Neuronal stem cell (in vitro differentiated cells): ENCODE results near the gene ACSL1.

Experiments
- DNase-seq: peaks from one replicate; pipeline ENCODE4 v3.0.0-alpha.2; 2013; ENCODE audit warnings: low spot score
- H2AFZ ChIP-seq: one replicate; pipeline ENCODE4 v1.6.1; 2013; ENCODE audit warnings: mild to moderate bottlenecking, low read length, inconsistent platforms
- H2AK5ac ChIP-seq: 2 replicates; pipeline ENCODE4 v1.6.1; 2013; ENCODE audit warnings: low read depth, mild to moderate bottlenecking, inconsistent platforms, low read length, moderate library complexity, mixed read lengths
- H2BK120ac ChIP-seq: 2 replicates; pipeline ENCODE4 v1.6.1; 2013; ENCODE audit warnings: low read depth, mild to moderate bottlenecking, inconsistent platforms, low read length, moderate library complexity, mixed read lengths
- H2BK12ac ChIP-seq: one replicate; pipeline ENCODE4 v1.6.1; 2013; ENCODE audit warnings: low read length, inconsistent platforms
- H2BK15ac ChIP-seq: 2 replicates; pipeline ENCODE4 v1.6.1; 2013; ENCODE audit warnings: mild to moderate bottlenecking, low read length, inconsistent platforms, mixed read lengths
- H2BK5ac ChIP-seq: one replicate; pipeline ENCODE4 v1.6.1; 2013; ENCODE audit warnings: inconsistent platforms, mild to moderate bottlenecking, low read length, moderate library complexity
- H3K14ac ChIP-seq: one replicate; pipeline ENCODE4 v1.6.1; 2013; ENCODE audit warnings: low read length, inconsistent platforms
- H3K18ac ChIP-seq: 2 replicates; pipeline ENCODE4 v1.6.1; 2013; ENCODE audit warnings: low read length, inconsistent platforms
- H3K23ac ChIP-seq: 2 replicates; pipeline ENCODE4 v1.6.1; 2013; ENCODE audit warnings: low read depth, mild to moderate bottlenecking, mixed read lengths, low read length, inconsistent platforms; ENCODE audit not compliant: poor library complexity
- H3K27ac ChIP-seq: replicated peaks from 3 replicates; pipeline ENCODE4 v1.5.1; 2013; ENCODE audit warnings: low read length, inconsistent platforms
- H3K27me3 ChIP-seq, 3 experiments: 2 replicates each; pipeline ENCODE4 v1.6.1; 2013; ENCODE audit warnings: low read length in 3 of 3, mild to moderate bottlenecking in 2 of 3, inconsistent platforms in 1 of 3, low read depth in 1 of 3, mixed read lengths in 1 of 3, moderate library complexity in 1 of 3; ENCODE audit not compliant: control insufficient read depth in 3 of 3, insufficient read depth in 3 of 3
- H3K36me3 ChIP-seq, 2 donors: replicated peaks in 1 of 2; 2 replicates each; pipeline ENCODE4 v1.6.1; 2013; ENCODE audit warnings: low read length in 2 of 2; ENCODE audit not compliant: control insufficient read depth in 2 of 2, insufficient read depth in 2 of 2
- H3K4ac ChIP-seq: 2 replicates; pipeline ENCODE4 v1.6.1; 2013; ENCODE audit warnings: inconsistent platforms, mild to moderate bottlenecking, low read length, moderate library complexity
- H3K4me1 ChIP-seq, 2 donors: 1 replicate in 1 of 2; 2 replicates in 1 of 2; pipeline ENCODE4 v1.6.1; 2013; ENCODE audit warnings: low read length in 2 of 2, low read depth in 1 of 2; ENCODE audit not compliant: control insufficient read depth in 2 of 2, insufficient read depth in 1 of 2
- H3K4me2 ChIP-seq: one replicate; pipeline ENCODE4 v1.6.1; 2013; ENCODE audit warnings: mild to moderate bottlenecking, low read length, inconsistent platforms; ENCODE audit not compliant: insufficient read depth, poor library complexity, severe bottlenecking
- H3K4me3 ChIP-seq, 2 donors: 2 replicates each; pipeline ENCODE4 v1.5.1; 2013; ENCODE audit warnings: low read length in 2 of 2, mild to moderate bottlenecking in 2 of 2, inconsistent platforms in 1 of 2, moderate library complexity in 1 of 2
- H3K79me1 ChIP-seq: one replicate; pipeline ENCODE4 v1.6.1; 2013; ENCODE audit warnings: low read depth, mild to moderate bottlenecking, inconsistent platforms, low read length, moderate library complexity
- H3K9ac ChIP-seq: one replicate; pipeline ENCODE4 v1.6.1; 2013; ENCODE audit warnings: mild to moderate bottlenecking, low read depth, low read length, inconsistent platforms; ENCODE audit not compliant: poor library complexity
- H3K9me3 ChIP-seq, 2 donors: replicated peaks in 1 of 2; 2 replicates each; pipeline versions ENCODE3 to v1.6.1; 2013; ENCODE audit warnings: low read length in 2 of 2, mild to moderate bottlenecking in 2 of 2, inconsistent platforms in 1 of 2, low read depth in 1 of 2, mixed read lengths in 1 of 2, moderate library complexity in 1 of 2; ENCODE audit not compliant: control insufficient read depth in 2 of 2, insufficient read depth in 1 of 2
- H4K8ac ChIP-seq: one replicate; pipeline ENCODE4 v1.6.1; 2013; ENCODE audit warnings: low read depth, mild to moderate bottlenecking, inconsistent platforms, low read length, moderate library complexity
- H4K91ac ChIP-seq: one replicate; pipeline ENCODE4 v1.6.1; 2013; ENCODE audit warnings: low read length, low read depth, mild to moderate bottlenecking, inconsistent platforms; ENCODE audit not compliant: poor library complexity
- WGBS, 2 donors: extraction: QIAGEN DNeasy Blood & Tissue Kit; methylation state at CpG; one replicate each; pipeline ENCODE4 v1.1.7; 2013; ENCODE audit warnings: missing lambda C conversion rate in 2 of 2, mixed read lengths in 1 of 2; ENCODE audit not compliant: insufficient read length in 2 of 2, insufficient replicate concordance in 1 of 2; ENCODE audit errors: extremely low coverage in 2 of 2; 5-methylcytosine and 5-hydroxymethylcytosine counted together

Gene ACSL1

DNA sequence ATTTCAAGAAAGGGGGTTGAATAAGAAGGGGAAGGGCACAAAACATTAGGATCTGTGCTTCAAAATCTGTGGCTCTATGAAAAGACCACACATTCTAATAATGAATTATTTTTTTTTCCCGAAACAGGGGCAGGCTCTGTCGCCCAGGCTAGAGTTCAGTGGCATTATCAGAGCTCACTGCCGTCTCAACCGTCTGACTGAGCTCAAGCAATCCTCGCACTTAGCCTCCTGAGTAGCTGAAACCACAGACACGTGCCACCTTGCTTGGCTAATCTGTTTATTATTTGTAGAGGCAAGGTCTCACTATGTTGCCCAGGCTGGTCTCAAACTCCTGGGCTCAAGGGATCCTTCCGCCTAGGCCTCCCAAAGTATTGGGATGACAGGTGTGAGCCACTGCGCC lies 33.4 kb downstream of the ACSL1 start:
- no peaks in the 10 kb centered on the region for H3K9me3 ChIP-seq
- no peak overlapping the region for H3K14ac ChIP-seq
- H2BK15ac ChIP-seq: no peak overlapping the region
- H3K79me1 ChIP-seq: no peaks in the 10 kb centered on the region
- no peak overlapping the region for H3K4ac ChIP-seq
- H3K4me2 ChIP-seq: no peak overlapping the region
- no peak overlapping the region for H2AK5ac ChIP-seq
- H4K91ac ChIP-seq: no peak overlapping the region
- H3K36me3 ChIP-seq: no peaks in the 10 kb centered on the region
- H2BK5ac ChIP-seq: no peak overlapping the region
- H3K9ac ChIP-seq: no peak overlapping the region
- no peak overlapping the region for H3K18ac ChIP-seq
- no peak overlapping the region for H2BK120ac ChIP-seq
- no peak overlapping the region for H2AFZ ChIP-seq
- peaks cover 0 to 4% (median 0%) of the 10 kb centered on the region in 3 experiments for H3K27me3 ChIP-seq
- H3K23ac ChIP-seq: no peak overlapping the region
- H4K8ac ChIP-seq: no peak overlapping the region
- no peak for DNase-seq
- peaks cover 0 to 8% of the 10 kb centered on the region in 2 donors for H3K4me1 ChIP-seq
- no peak overlapping the region for H3K4me3 ChIP-seq
- H2BK12ac ChIP-seq: no peak overlapping the region
- no CpG with 5 or more reads among the region's 8 CpGs for WGBS, 2 donors
- H3K27ac ChIP-seq: no peak overlapping the region

DNA sequence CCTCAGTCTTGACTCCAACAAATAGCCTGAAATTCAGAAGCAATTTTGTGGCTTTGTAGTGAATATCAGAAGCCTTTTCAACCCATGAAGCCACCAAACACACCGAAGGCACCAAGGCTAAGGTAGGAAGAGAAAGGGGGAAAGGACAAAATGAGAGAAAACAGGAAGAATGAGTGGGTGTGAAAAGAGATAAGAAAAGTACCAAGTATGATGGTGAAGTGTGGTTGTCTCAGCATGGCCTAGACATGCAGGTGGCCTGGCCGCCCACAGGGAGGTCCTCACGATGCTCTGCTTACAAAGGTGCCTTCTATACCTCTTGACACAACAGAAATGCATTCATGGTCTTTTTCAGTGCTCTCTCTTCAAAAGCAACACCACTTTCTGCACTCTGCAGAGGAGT lies 34.9 kb downstream of the ACSL1 start:
- Histone ChIP-seq H4K8ac (no peak overlapping the region), H3K79me1 (no peaks in the 10 kb centered on the region), H3K4me1 (peaks cover 0 to 8% of the 10 kb centered on the region in 2 donors), H2BK5ac (no peak overlapping the region), H4K91ac (no peak overlapping the region), H3K14ac (no peak overlapping the region), H2BK15ac (no peak overlapping the region), H2BK120ac (no peak overlapping the region), H3K9me3 (no peaks in the 10 kb centered on the region), H3K27ac (no peak overlapping the region), H3K4me2 (no peak overlapping the region), H3K4ac (no peak overlapping the region), H3K27me3 (peaks cover 0 to 4% (median under 1%) of the 10 kb centered on the region in 3 experiments), H3K4me3 (no peak overlapping the region), H2BK12ac (no peak overlapping the region), H3K18ac (no peak overlapping the region), H3K9ac (no peak overlapping the region), H3K36me3 (no peaks in the 10 kb centered on the region), H3K23ac (no peak overlapping the region), H2AFZ (no peak overlapping the region), H2AK5ac (no peak overlapping the region)
- no CpG with 5 or more reads among the region's 3 CpGs for WGBS, 2 donors
- DNase-seq: no peak

DNA sequence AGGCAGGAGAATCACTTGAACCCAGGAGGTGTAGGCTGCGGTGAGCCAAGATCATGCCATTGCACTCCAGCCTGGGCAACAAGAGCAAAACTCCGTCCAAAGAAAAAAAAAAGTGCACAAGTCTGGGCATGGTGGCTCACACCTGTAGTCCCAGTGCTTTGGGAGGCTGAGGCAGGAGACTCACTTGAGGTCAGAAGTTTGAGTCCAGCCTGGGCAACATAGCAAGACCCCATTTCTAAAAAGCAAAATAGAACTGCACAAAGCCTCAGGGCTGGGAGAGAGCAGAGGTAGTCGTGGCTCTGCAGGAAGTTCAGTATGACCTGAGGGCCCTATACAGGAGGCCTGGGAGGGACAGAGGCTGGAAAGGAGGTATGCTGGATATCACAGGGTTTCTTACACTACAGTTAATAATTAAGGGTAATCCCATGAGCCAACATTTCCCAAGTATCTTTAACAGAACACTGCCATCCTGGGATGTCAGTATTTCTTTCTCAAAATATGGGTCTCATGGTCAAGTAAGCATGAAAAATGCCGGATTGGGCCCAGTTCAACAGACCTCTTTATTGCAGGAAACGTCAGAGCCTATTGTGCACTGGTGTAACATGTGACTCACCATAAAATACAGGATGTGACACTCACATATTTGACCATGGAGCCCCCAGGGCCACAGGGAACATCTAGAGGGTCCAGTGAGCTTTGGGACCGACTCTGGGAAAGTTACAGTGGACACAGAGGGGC lies 37.8 kb downstream of the ACSL1 start:
- no CpG with 5 or more reads among the region's 6 CpGs for WGBS, 2 donors
- Histone ChIP-seq H2AFZ (peak overlapping the region; percentile 61), H3K27ac (no peak overlapping the region), H2BK5ac (no peak overlapping the region), H2BK12ac (no peak overlapping the region), H4K91ac (no peak overlapping the region), H3K4ac (no peak overlapping the region), H3K4me1 (peaks cover 0 to 3% of the 10 kb centered on the region in 2 donors), H3K36me3 (no peaks in the 10 kb centered on the region), H3K9me3 (no peaks in the 10 kb centered on the region), H3K27me3 (peaks cover 0 to 2% (median 0%) of the 10 kb centered on the region in 3 experiments), H3K4me3 (no peak overlapping the region), H3K23ac (no peak overlapping the region), H3K9ac (no peak overlapping the region), H2AK5ac (no peak overlapping the region), H2BK120ac (no peak overlapping the region), H3K18ac (no peak overlapping the region), H4K8ac (no peak overlapping the region), H3K14ac (no peak overlapping the region), H3K4me2 (no peak overlapping the region), H3K79me1 (no peaks in the 10 kb centered on the region), H2BK15ac (no peak overlapping the region)
- DNase-seq: no peak

DNA sequence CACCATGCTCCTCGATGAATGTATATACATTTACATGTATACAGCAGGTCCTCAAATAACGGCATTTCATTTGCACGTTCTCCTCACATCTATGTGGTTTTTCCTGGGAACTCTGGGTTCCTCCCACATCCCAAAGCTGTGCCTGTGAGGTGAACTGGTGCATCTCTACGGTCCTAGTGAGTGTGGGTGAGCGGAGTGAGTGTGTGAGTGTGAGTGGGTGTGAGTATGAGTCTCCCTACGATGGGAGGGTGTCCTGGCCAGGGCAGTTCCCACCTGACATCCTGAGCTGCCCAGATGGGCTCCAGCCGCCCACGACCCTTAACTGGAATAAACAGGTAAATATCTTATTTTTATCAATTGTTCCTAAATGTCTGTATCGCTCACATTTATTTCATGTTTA lies 40.0 kb downstream of the ACSL1 start:
- H2AK5ac ChIP-seq: no peak overlapping the region
- H2BK120ac ChIP-seq: no peak overlapping the region
- H3K79me1 ChIP-seq: no peaks in the 10 kb centered on the region
- no peak overlapping the region for H3K18ac ChIP-seq
- H3K27ac ChIP-seq: no peak overlapping the region
- H3K27me3 ChIP-seq: peaks cover 0 to 2% (median 0%) of the 10 kb centered on the region in 3 experiments
- no peak overlapping the region for H2BK15ac ChIP-seq
- H2BK5ac ChIP-seq: no peak overlapping the region
- H3K9me3 ChIP-seq: no peaks in the 10 kb centered on the region
- H3K23ac ChIP-seq: no peak overlapping the region
- no peak overlapping the region for H3K14ac ChIP-seq
- no peaks in the 10 kb centered on the region for H3K36me3 ChIP-seq
- WGBS, 2 donors: no CpG with 5 or more reads among the region's 9 CpGs
- no peak overlapping the region for H2BK12ac ChIP-seq
- no peak overlapping the region for H3K4me2 ChIP-seq
- no peak overlapping the region for H3K4ac ChIP-seq
- H2AFZ ChIP-seq: no peak overlapping the region
- H4K91ac ChIP-seq: no peak overlapping the region
- no peak for DNase-seq
- H3K4me3 ChIP-seq: no peak overlapping the region
- H3K9ac ChIP-seq: no peak overlapping the region
- H4K8ac ChIP-seq: no peak overlapping the region
- no peaks in the 10 kb centered on the region for H3K4me1 ChIP-seq
